GM18507 (cell line): ENCODE results near the gene SLC18A2.
"Not testable (repeated sequence)": the region's sequence is repeated elsewhere in the genome, so short reads cannot be mapped to it uniquely, and the experiment has no call there.

Source experiments
- DNase-seq: peaks from one replicate; pipeline ENCODE4 v3.0.0; 2011; ENCODE audit warnings: low read depth; ENCODE audit not compliant: insufficient read length; ENCODE audit errors: extremely low spot score
- FAIRE-seq: peaks from 2 replicates; lab custom pipeline; 2011; peaks lifted over from hg19 to GRCh38; lab: Jason Lieb, UNC

The SLC18A2 gene

DNA sequence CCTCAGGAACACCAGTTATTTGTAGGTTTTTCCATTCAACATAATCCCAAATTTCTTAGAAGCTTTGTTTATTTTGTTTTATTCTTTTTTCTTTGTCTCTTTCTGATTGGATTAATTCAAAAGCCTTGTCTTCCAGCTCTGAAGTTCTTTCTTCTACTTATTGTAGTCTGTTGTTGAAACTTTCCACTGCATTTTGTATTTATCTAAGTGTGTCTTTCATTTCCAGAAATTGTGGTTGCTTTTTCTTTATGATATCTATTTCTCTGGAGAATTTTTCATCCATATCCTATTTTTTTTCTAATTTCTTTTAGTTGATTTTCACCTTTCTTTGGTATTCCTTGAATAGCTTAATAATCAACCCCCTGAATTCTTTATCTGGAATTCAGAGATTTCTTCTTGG, 58.5 kb downstream of the SLC18A2 start:
- FAIRE-seq: no peak
- no peak for DNase-seq

DNA sequence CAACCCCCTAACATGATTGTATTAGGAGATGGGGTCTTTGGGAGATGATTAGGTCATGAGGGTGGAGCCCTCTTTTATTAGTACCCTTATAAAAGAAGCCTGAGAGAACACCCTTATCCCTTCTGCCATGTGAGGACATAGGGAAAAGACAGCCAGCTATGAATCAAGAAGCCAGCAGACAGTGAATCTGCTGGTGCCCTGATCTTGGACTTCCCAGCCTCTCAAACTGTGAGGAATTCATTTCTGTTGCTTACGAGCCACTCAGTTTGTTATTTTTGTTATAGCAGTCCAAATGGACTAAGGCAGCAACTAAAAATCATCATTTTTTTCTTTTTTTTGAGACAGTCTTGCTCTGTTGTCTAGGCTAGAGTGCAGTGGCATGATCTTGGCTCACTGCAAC, 59.8 kb downstream of the SLC18A2 start:
- no peak for FAIRE-seq

DNA sequence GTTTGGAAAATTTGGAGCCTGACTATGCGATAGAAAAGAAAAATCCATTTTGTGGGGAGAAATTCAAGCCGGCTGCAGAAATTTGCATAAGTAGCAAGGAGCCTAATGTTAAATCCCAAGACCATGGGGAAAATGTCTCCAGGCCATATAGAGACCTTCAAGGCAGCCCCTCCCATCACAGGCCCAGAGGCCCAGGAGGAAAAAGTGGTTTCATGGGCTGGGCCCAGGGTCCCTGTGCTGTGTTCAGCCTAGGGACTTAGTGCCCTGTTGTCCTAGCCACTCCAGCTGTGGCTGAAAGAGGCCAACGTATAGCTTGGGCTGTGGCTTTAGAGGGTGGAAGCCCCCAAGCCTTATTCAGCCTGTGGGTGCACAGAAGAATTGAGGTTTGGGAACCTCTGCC, 62.5 kb downstream of the SLC18A2 start:
- not testable (repeated sequence) for FAIRE-seq, DNase-seq

More for the DNA sequence above, 59.8 kb downstream of the SLC18A2 start:
- DNase-seq: no peak

DNA sequence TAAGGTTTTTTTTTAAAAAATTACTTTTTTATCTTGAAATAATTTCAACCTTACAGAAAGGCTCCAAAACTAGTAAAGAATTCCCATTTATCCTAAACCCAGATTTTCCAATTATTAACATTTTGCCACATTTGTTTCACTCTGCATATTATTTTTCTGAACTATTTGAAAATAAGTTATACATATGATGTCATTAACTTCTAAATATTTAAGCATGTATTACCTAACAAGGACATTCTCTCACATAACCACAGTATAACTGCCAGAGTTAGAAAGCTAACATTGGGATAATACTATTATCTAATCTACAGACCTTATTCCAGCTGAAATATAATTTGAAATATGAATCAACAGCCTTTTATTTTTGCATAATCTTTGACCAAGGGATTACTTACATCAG, 65.8 kb downstream of the SLC18A2 start:
- FAIRE-seq: no peak
- no peak for DNase-seq

DNA sequence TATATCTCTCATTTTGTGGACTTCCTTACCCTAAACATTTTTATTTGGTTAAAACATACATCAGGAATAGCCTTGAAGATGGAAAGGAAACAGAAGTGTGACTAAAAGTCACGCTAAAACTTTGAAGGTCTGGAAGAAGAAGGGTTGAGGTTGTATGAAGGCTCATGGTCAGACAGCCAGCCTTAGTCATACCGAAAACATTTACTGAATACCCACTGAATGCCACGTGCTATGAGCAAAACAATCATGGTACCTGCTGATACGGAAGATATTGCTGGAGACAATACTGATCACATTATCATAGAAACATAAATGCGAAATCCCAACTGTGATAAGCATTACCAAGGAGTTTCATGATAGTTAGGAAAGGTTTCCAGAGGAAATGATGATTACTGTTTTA, 70.3 kb downstream of the SLC18A2 start:
- DNase-seq (no peak), FAIRE-seq (peak; percentile 36)

DNA sequence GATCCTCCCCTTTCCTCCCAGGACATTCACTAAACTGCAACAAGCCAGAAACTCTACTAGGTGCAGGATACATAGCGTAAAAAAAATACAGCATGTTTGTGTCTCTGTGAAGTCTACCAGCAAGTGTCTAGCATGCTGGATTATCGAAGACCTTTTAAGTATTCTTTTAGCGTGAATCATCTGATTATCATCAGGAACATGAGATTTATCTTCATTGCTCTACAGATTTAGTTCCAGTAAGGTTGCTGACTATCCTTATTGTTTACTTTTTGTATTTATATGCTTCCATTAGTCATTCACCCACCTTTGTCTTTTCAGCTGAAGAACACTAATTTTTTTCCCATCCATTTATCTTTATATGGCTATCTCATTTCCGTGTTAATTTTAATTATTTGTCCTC, 71.5 kb downstream of the SLC18A2 start:
- DNase-seq: no peak
- FAIRE-seq: no peak

DNA sequence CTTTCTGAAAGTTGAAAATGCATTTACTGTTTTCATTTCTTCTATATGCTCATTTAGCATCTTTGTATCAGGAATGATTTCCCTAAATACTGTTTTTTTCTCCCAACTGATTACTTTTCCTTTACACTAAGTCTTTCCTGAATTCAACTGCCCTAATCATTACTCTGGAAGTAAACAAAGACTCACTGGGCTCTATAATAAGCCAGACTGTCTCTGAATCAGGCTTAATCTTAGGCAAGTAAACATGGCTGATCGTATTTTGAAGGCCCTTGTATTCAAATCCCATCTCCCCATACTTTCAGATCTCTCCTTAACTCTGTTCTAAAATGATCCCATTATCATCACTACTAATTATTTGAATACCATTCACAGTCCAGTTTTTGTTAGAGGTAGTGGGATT, 72.7 kb downstream of the SLC18A2 start:
- no peak for FAIRE-seq
- no peak for DNase-seq

DNA sequence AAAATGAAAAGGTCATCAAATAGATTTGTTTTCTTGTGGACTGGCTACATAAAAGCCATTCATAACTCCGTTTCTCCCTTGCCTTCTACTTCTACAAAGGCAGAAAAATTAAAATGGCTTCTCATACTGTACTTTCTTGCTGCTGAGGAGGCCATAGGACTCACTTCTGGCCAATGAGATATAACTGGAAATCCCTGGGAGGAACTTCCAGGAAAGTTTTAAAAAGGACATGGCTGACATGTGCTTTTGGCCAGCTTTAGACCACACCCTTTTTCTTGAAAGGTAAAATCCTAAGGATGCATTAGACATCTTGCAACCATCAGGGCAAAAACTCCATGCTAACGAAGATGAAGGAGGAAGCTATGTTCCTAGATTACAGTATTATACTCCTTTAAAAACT, 75.8 kb downstream of the SLC18A2 start:
- DNase-seq: no peak
- FAIRE-seq: no peak

DNA sequence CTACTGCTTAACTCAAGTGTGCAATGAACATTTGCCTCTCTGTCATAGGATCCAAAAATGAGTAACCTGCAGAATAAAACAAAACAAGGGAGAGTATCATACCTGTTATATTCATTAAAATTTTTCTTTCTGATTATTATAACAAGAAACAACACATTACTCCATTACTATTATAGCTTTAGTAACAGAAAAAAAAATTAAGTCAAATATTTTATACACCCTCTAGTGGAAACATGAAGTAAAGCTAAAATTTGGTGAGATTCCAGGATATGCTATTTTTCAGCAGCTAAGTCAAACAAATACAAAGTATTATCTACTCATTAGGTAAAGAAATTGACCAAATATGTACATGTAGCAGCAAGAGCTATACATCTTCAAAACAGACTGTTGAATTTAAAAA, 78.0 kb downstream of the SLC18A2 start:
- DNase-seq (no peak), FAIRE-seq (peak; percentile 44)

DNA sequence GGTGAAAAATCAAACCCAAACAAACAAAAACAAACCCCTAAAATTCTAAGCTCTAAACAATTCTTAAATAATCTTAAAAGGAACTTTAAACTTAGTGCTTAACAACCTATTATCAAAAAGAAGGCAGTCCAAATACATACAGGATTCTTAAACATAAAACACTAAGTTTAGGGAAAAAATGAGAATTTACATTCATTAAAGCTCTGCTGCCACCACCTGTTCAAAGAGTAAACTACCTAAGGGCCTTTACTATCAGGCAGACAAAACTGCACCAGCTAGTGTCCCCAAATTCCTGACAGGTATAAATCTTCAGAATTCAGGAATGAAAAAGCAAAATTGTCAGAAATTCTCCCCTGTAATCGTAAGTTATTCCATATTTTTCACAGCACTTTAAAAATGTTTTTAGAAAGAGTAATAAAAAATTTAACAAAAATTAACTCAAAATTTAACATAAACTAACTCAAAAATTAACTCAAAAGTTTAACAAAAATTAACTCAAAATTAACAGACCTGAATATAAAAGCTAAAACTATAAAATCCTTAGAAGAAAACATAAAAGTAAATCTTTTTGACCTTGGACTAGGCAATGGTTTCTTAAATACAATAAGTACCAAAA, 79.2 kb downstream of the SLC18A2 start:
- DNase-seq: no peak
- FAIRE-seq: peak; percentile 80

DNA sequence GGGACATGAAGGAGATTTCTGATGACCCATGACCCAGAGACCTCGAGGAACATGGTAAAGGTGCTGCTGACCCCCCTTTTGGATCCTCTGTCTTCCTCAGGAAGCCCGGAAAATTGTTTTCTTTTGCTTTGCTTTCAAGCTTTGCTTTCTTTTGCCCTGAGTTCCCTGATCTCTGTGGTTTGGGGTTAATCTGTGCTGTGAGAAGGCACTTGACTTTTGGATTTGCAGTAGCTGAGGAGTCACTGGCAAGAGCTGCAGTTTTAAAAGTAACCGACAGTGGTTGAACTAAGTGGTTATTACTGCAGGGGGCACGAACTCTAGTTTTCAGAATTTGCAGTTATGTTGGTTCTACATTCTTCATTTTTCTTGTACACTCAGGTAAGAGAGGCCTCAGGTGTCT, 81.3 kb downstream of the SLC18A2 start:
- FAIRE-seq: no peak
- DNase-seq: no peak

DNA sequence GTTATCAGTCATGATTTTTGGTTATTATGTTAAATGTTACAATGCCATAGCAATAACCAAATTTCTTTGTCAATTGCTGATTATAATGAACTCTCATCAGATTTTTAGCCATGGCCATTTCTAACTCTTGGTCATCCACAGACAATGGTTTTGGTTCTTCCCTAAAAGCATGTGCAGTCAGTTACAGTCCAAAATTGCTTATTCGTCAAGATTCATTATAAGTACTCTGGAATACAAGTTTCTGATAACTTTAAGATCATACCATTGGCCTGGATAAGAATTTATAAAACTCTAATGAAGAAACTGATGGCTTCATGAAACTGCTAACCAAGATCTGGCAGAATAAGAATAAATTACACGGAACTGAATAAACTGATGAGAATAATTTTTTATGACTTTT, 83.5 kb downstream of the SLC18A2 start:
- FAIRE-seq: no peak
- no peak for DNase-seq

DNA sequence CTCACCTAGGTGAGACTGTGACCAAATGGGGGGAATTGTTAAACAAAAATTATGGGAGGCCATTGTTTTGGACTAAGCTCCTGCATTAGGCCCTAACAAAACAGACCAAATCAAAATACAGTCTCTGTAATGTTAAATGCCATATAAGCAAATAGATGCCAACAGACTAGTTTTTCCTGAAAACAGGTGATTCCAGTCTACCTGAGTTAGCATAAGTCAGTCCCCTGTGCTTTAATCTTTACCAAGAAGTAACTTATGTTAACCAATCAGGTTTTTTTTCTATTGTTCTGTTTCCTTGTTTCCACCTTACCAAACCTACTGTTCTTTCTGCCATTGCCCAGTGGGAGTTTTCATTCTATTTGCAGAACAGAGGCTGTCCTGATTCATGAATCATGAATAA, 86.3 kb downstream of the SLC18A2 start:
- FAIRE-seq: no peak
- DNase-seq: no peak
